Stimulated activated memory B cell treated with anti-CD40 and anti-IgM and Interleukin-4, amounts not matched to agents 10 μg/mL and 1 μg/mL and 100 μg/mL, for 72 hours (primary cell): Measurements from ENCODE around the gene SCGB1D2.
A peak's percentile ranks its signal among the peaks of the same experiment; 100 is the strongest.
"Not testable (repeated sequence)": the region's sequence is repeated elsewhere in the genome, so short reads cannot be mapped to it uniquely, and the experiment has no call there.

Experiments used
- ATAC-seq: fragments of 150-1000 bp; cut with Tn5 transposase; 2 replicates; pipeline ENCODE4 v1.10.0; 2021
- H3K27ac Mint-ChIP-seq: one replicate; pipeline ENCODE4 v1.8.0; 2022; ENCODE audit warnings: mild to moderate bottlenecking, mixed read lengths
- H3K27me3 Mint-ChIP-seq: one replicate; pipeline ENCODE4 v1.8.0; 2022; ENCODE audit warnings: mixed read lengths
- H3K36me3 Mint-ChIP-seq: one replicate; pipeline ENCODE4 v1.8.0; 2022; ENCODE audit warnings: mixed read lengths
- H3K4me1 Mint-ChIP-seq: one replicate; pipeline ENCODE4 v1.8.0; 2022; ENCODE audit warnings: mixed read lengths
- H3K4me3 Mint-ChIP-seq: one replicate; pipeline ENCODE4 v1.8.0; 2022; ENCODE audit warnings: mild to moderate bottlenecking, moderate library complexity, mixed read lengths
- H3K9me3 Mint-ChIP-seq: one replicate; pipeline ENCODE4 v1.8.0; 2022; ENCODE audit warnings: mixed read lengths

The SCGB1D2 gene, protein sequence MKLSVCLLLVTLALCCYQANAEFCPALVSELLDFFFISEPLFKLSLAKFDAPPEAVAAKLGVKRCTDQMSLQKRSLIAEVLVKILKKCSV

DNA sequence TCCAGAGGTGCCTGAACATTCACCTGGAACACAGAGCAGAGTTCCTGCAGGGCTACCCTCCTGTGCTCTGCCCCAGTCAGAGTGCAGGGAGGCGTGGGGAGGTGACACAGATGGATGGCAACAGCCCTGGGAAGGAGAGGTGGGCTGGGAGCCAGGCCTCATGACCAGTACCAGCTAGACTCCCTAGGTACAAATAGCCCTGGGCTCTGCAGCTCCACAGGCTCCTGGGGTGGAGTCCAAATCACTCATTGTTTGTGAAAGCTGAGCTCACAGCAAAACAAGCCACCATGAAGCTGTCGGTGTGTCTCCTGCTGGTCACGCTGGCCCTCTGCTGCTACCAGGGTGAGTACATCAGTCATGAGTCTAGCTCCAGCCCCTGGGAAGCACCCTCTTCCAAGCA is at the start of gene SCGB1D2:
SCGB1D2 (plus strand) TSS at position 219 of the 400 bp plus-strand sequence; CDS start at position 288, 69 bp downstream.
- Mint-ChIP-seq H3K36me3 (no peaks in the 10 kb centered on the region), H3K4me3 (no peak within 1 kb of the TSS), H3K9me3 (peaks cover 2% of the 10 kb centered on the region), H3K4me1 (no peaks in the 10 kb centered on the region), H3K27ac (no peak within 1 kb of the TSS), H3K27me3 (peaks cover 65% of the 10 kb centered on the region)
- ATAC-seq: peak; percentile 22

DNA sequence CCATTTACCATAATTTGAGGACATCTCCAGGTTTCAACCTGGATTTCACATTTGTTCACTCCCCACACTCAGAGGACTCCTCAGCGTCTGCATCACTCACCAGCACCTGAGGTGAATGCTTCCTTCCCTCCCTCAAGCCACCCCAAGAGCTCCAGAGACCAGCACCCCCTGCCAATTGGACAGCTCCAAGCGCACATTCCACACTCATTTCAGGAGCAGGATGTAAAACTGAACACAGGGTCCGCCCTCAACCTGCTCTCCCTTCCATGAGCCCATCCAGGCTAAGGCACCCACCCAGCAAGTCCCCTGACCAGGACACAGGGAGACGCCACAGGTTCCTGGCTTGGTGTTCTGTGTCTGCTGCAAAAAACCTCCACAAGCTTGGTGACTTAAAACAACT is 48.1 kb upstream of the SCGB1D2 start:
- H3K27me3 Mint-ChIP-seq: peaks cover 94% of the 10 kb centered on the region

DNA sequence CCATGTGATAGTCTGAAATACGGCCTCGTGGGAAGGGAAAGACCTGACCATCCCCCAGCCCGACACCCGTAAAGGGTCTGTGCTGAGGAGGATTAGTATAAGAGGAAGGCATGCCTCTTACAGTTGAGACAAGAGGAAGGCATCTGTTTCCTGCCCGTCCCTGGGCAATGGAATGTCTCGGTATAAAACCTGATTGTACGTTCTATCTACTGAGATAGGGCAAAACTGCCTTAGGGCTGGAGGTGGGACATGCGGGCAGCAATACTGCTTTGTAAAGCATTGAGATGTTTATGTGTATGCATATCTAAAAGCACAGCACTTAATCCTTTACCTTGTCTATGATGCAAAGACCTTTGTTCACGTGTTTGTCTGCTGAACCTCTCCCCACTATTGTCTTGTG is 47.0 kb upstream of the SCGB1D2 start:
- not testable (repeated sequence) for ATAC-seq, H3K27ac Mint-ChIP-seq, H3K4me3 Mint-ChIP-seq, H3K36me3 Mint-ChIP-seq, H3K9me3 Mint-ChIP-seq, H3K4me1 Mint-ChIP-seq
- H3K27me3 Mint-ChIP-seq: peaks cover 94% of the 10 kb centered on the region

More for the DNA sequence above, 48.1 kb upstream of the SCGB1D2 start:
- Mint-ChIP-seq H3K9me3 (no peaks in the 10 kb centered on the region), H3K4me1 (no peaks in the 10 kb centered on the region), H3K27ac (no peak overlapping the region), H3K36me3 (no peaks in the 10 kb centered on the region), H3K4me3 (no peak overlapping the region)
- no peak for ATAC-seq

DNA sequence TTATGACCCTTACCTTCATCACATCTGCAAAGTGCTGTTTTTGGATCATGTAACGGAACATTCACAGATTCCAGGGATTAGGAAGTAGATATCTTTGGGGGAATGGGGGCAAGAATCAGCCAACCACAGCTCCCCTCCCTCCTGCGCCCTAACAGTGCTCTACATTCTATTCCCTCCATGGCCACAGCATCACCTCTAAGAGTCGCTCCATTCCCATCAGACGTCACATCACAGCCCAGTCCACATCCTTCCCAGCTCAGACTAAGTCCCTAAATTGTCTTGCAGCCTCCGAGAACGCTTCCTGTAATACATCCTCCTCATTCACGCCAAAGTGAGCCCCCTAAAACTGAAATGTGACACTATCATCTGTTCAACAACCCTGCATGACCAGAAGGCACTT is 46.1 kb upstream of the SCGB1D2 start:
- H3K4me1 Mint-ChIP-seq: no peaks in the 10 kb centered on the region
- H3K36me3 Mint-ChIP-seq: no peaks in the 10 kb centered on the region
- peaks cover 95% of the 10 kb centered on the region for H3K27me3 Mint-ChIP-seq

DNA sequence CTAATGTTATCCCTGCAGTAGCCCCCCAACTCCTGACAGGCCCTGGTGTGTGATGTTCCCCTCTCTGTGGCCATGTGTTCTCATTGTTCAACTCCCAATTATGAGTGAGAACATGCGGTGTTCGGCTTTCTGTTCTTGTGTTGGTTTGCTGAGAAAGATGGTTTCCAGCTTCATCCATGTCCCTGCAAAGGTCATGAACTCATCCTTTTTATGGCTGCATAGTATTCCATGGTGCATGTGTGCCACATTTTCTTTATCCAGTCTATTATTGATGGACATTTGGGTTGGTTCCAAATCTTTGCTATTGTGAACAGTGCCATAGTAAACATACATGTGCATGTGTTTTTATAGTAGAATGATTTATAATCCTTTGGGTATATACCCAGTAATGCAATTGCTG is 44.6 kb upstream of the SCGB1D2 start:
- peaks cover 91% of the 10 kb centered on the region for H3K27me3 Mint-ChIP-seq
- H3K4me1 Mint-ChIP-seq, ATAC-seq, H3K4me3 Mint-ChIP-seq, H3K27ac Mint-ChIP-seq, H3K9me3 Mint-ChIP-seq, H3K36me3 Mint-ChIP-seq: not testable (repeated sequence)

More for the DNA sequence above, 46.1 kb upstream of the SCGB1D2 start:
- no peak for ATAC-seq
- H3K4me3 Mint-ChIP-seq: no peak overlapping the region
- no peaks in the 10 kb centered on the region for H3K9me3 Mint-ChIP-seq
- no peak overlapping the region for H3K27ac Mint-ChIP-seq

DNA sequence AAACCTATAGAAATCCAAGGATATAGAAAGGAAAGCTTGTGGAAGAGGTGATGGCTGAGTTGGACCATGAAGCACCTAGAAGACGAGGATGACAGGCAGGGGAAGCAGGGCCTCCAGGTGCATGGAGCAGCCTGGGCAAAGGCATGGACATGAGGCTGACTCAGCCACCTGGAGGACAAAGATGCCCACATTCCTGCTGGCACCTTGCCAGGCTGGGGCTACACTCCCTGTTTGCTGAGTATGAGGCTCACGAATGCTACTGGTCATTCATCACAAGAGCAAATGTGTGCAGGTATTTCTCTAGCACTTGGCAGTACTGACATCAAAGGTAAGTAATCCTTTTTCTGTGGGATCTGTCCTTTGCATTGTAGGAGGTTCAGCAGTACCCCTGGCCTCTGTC is 40.7 kb upstream of the SCGB1D2 start:
- peaks cover 57% of the 10 kb centered on the region for H3K27me3 Mint-ChIP-seq
- no peaks in the 10 kb centered on the region for H3K36me3 Mint-ChIP-seq
- no peak overlapping the region for H3K4me3 Mint-ChIP-seq
- H3K27ac Mint-ChIP-seq: no peak overlapping the region
- no peaks in the 10 kb centered on the region for H3K4me1 Mint-ChIP-seq
- H3K9me3 Mint-ChIP-seq: no peaks in the 10 kb centered on the region
- ATAC-seq: no peak

DNA sequence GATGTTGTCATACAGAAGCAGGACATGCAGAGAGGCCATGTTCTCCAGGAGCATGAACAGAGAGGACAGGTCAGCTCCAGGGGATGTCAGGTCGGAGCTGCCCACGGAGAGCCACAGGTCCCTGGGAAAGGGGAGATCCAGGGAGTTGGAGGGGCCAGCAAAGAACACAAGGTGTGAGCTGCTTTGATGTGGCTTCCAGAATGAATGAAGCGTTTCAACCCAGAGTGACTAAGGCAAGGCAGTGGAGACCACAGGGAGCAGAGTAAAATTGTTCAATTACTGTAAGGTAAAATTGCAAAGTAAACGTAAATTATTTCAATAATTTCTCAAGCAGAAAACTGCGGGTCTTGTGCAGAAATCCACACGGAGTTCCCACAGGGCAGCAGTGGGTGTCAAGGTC is 39.1 kb upstream of the SCGB1D2 start:
- H3K4me1 Mint-ChIP-seq: no peaks in the 10 kb centered on the region
- no peak overlapping the region for H3K4me3 Mint-ChIP-seq
- peaks cover 44% of the 10 kb centered on the region for H3K27me3 Mint-ChIP-seq
- H3K36me3 Mint-ChIP-seq: no peaks in the 10 kb centered on the region
- ATAC-seq: no peak
- H3K27ac Mint-ChIP-seq: no peak overlapping the region
- no peaks in the 10 kb centered on the region for H3K9me3 Mint-ChIP-seq

DNA sequence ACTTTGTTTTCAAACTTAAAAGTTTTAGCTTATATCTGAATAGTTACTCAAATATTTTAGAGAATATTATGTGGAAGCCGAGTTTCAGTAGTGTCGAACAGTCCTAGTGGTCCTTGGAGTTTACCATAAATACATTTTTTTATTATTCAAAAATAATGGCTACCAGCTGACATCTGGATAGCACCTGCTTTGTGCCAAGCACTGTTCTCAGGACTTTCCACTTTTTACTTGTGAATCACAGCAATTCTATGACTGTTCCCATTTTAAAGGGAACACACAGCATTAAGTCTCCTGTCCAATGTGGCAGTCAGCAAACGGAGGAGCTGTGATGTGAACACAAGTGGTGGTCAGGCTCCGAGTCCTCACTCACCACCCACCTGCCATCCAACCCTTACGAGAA is 37.6 kb upstream of the SCGB1D2 start:
- no peaks in the 10 kb centered on the region for H3K36me3 Mint-ChIP-seq
- no peak overlapping the region for H3K27ac Mint-ChIP-seq
- peaks cover 35% of the 10 kb centered on the region for H3K27me3 Mint-ChIP-seq
- no peak for ATAC-seq
- no peaks in the 10 kb centered on the region for H3K4me1 Mint-ChIP-seq
- H3K4me3 Mint-ChIP-seq: no peak overlapping the region
- no peaks in the 10 kb centered on the region for H3K9me3 Mint-ChIP-seq

DNA sequence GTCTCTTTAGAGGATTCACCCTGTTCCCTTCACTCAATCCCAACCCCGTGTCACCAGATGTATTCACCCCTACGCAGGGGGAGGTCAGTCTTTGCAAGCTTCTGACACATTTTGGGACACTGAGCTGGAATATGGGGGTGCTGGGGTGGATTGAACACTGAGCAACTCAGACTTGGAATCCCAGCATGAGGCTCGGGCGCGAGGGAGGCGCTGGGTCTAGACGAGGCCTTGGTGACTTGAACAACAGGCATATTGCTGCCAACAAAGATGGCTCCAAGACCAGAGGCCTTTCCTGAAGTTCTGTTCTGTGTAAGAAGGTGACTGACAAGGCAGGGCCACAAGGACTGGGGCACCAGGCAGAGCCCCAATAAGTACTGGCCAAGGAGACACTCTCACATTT is 36.6 kb upstream of the SCGB1D2 start:
- ATAC-seq: no peak
- peaks cover 31% of the 10 kb centered on the region for H3K27me3 Mint-ChIP-seq
- no peak overlapping the region for H3K4me3 Mint-ChIP-seq
- no peak overlapping the region for H3K27ac Mint-ChIP-seq
- no peaks in the 10 kb centered on the region for H3K4me1 Mint-ChIP-seq
- H3K36me3 Mint-ChIP-seq: no peaks in the 10 kb centered on the region
- H3K9me3 Mint-ChIP-seq: no peaks in the 10 kb centered on the region

DNA sequence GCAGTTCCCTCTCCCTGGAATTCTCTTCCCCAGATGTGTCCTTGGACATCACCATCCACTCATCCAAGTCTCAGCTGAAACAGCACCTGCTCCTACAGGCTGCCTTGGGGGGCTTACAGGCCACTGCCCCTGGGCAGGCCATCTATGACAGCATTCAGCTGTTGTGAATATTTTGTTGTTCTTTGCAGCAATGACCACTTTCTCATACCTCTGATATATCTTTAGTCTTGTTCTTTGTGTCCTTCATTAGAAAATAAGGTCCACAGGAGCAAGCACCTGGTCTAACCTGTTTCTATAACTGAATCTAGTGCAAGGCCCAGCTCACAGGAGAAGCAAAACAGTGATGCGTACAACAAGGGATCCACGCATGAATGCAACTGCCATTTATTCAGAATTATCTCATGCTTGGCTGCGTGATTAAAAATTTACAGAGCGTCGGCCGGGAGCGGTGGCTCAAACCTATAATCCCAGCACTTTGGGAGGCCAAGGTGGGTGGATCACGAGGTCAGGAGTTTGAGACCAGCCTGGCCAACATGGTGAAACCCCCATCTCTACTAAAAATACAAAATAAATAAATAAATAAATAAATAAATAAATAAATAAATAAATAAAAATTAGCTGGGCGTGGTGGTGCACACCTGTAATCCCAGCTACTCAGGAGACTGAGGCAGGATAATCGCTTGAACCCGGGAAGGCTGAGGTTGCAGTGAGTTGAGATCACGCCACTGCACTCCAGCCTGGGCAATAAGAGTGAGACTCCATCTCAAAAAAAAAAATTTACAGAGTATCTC is 35.6 kb upstream of the SCGB1D2 start:
- not testable (repeated sequence) for H3K9me3 Mint-ChIP-seq, H3K4me3 Mint-ChIP-seq, H3K36me3 Mint-ChIP-seq, H3K4me1 Mint-ChIP-seq, ATAC-seq, H3K27ac Mint-ChIP-seq
- H3K27me3 Mint-ChIP-seq: peaks cover 31% of the 10 kb centered on the region

DNA sequence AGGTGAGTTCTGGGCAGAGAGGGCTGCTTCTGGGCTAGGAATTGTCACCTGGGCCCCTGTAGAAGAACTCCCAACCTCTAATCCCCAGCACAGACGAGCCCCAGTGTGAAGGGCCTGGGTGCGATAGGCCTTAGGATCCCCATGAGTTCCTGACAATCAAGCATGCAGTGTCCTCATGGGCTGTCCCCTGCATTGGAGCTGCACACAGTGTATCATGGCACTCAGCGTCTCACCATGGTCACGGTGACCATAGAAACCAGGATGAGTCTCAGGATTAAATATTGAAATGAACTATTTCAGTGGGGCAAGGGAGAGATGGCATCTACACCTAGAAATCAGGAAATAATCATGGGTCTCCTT is 33.3 kb upstream of the SCGB1D2 start:
- H3K9me3 Mint-ChIP-seq: no peaks in the 10 kb centered on the region
- H3K36me3 Mint-ChIP-seq: no peaks in the 10 kb centered on the region
- ATAC-seq: no peak
- no peak overlapping the region for H3K4me3 Mint-ChIP-seq
- H3K4me1 Mint-ChIP-seq: no peaks in the 10 kb centered on the region
- peaks cover 26% of the 10 kb centered on the region for H3K27me3 Mint-ChIP-seq
- H3K27ac Mint-ChIP-seq: no peak overlapping the region

DNA sequence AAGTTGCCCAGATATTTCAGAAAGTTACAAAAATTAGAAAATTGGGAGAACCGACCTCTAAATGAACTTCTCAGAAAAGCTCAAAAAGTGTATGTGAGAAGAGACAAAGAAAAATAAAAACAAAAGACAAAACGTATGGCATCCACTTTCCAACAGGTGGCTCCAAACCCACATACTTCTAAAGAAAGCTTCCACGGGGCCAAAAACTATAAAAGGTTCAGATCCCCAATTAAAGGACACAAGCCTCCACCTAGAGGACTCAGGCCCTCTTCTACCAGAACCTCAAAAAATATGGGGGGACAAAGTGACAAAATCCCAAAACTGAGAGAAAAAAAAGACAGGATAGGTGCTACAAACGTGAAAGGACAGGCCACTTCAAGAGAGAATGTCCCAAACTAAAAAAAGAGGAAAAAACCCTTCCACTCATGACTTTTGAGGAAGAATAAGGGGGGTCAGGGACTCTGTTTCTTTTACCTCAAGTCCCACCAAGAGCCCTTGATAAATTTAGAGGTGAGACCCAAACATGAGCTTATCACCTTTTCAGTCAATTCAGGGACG is 24.8 kb upstream of the SCGB1D2 start:
- no peaks in the 10 kb centered on the region for H3K36me3 Mint-ChIP-seq
- no peak overlapping the region for H3K4me3 Mint-ChIP-seq
- peaks cover 51% of the 10 kb centered on the region for H3K27me3 Mint-ChIP-seq

DNA sequence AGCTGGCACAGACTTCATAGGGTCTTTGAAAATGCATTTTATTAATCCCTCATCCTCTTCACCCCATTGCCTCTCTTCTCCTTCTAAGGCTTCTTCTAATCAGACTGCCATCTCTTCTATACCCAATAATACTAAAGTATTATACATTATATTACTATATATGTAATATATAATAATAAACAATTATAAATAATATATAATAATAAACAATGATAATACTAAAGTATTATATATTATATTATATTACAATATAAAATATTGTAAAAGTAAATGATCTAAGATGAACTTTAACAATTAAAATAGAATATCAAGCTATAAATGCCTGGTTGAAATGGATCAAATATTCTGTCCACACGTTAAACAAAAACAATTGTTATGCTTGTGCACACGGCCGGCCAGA is 20.5 kb upstream of the SCGB1D2 start:
- Mint-ChIP-seq H3K27ac (no peak overlapping the region), H3K4me3 (no peak overlapping the region), H3K36me3 (peaks cover 6% of the 10 kb centered on the region), H3K4me1 (no peaks in the 10 kb centered on the region), H3K27me3 (peaks cover 27% of the 10 kb centered on the region), H3K9me3 (peaks cover 22% of the 10 kb centered on the region)
- ATAC-seq: no peak

More for the DNA sequence above, 24.8 kb upstream of the SCGB1D2 start:
- ATAC-seq: no peak
- no peak overlapping the region for H3K27ac Mint-ChIP-seq
- H3K9me3 Mint-ChIP-seq: peaks cover 12% of the 10 kb centered on the region
- no peaks in the 10 kb centered on the region for H3K4me1 Mint-ChIP-seq

DNA sequence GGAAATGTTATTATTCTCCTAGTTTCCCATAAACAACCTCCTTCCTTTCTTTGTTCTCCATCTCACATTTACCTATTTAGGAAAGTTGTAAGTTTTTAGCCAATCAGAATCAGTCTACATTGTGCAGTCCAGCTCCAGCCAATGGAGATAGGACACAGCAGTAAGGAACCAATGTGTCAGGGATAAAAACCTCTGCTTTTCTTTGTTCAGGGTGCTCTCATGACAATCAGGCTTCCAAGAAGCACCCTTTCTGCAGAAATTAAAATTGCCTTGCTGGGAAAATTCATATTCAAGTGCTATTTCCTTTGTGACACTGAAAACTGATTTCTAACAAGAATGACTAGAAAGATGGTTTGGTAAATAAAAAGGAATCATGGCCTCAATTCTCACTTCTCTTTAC is 18.9 kb upstream of the SCGB1D2 start:
- Mint-ChIP-seq H3K36me3 (peaks cover 6% of the 10 kb centered on the region), H3K4me1 (no peaks in the 10 kb centered on the region), H3K27ac (no peak overlapping the region), H3K27me3 (peaks cover 11% of the 10 kb centered on the region), H3K9me3 (peaks cover 22% of the 10 kb centered on the region), H3K4me3 (no peak overlapping the region)
- no peak for ATAC-seq

DNA sequence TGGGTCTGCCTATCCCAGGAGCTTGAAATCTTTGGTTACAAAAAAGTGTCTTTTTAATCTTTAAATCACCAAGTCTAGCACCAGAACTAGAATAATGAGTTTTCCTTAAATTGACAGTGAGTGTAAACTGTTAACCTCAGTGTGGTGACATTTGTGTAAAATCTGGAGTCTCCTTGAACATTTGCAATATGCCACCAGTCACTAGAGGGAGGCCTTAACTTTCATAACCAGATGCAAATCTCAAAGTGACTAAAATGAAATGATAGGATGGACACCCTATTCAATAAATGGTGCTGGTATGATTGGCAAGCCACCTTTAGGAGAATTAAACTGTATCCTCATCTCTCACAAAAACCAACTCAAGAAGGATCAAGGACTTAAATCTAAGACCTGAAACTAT is 8.3 kb upstream of the SCGB1D2 start:
- H3K9me3 Mint-ChIP-seq: peaks cover 2% of the 10 kb centered on the region
- no peak overlapping the region for H3K4me3 Mint-ChIP-seq
- no peak for ATAC-seq
- H3K27ac Mint-ChIP-seq: no peak overlapping the region
- H3K4me1 Mint-ChIP-seq: no peaks in the 10 kb centered on the region
- H3K36me3 Mint-ChIP-seq: no peaks in the 10 kb centered on the region
- peaks cover 34% of the 10 kb centered on the region for H3K27me3 Mint-ChIP-seq

DNA sequence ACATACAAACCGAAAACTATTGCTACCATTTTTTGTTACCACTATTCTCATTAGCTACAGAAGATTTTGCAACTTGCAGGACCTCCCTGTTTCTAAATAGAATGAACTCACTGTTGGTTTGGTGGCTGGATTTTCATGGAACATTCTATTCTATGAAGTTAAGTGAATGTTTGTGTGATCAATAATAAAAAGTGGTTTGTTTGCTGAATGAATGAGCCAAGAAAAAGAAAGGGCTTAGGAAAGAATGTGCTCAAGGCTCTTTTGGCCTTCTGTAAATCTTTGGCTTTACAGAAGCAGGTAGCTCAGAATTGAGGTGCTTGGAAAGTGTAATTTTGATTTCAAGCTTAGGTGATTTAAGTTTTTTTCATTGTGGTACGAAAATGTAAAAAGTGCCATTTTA is 5.9 kb upstream of the SCGB1D2 start:
- H3K27ac Mint-ChIP-seq: no peak overlapping the region
- H3K36me3 Mint-ChIP-seq: no peaks in the 10 kb centered on the region
- peaks cover 45% of the 10 kb centered on the region for H3K27me3 Mint-ChIP-seq
- H3K9me3 Mint-ChIP-seq: peaks cover 2% of the 10 kb centered on the region
- no peaks in the 10 kb centered on the region for H3K4me1 Mint-ChIP-seq
- H3K4me3 Mint-ChIP-seq: no peak overlapping the region
- ATAC-seq: no peak
